Panc1 (cell line): ENCODE data around the gene CHST11. TPM values are rescaled to one million over a fixed set of nuclear protein-coding genes. Genes with fewer than 3 reads are reported as not detected.
"Not testable (repeated sequence)": the region's sequence is repeated elsewhere in the genome, so short reads cannot be mapped to it uniquely, and the experiment has no call there.

Experiments used
- ATAC-seq: fragments of 200-7000 bp; cut with Tn5 transposase; 2 replicates; pipeline ENCODE4 v1.9.1; 2020; ENCODE audit warnings: mild to moderate bottlenecking, moderate library complexity
- BruUV-seq: library from RNA; stranded (reverse); fragments of 400-500 nt; replicated peaks from 2 replicates; lab custom pipeline; 2021; lab: Mats Ljungman, UMichigan
- CTCF ChIA-PET: fragments of 300-600 bp; sonication (Branson Sonifier 250); formaldehyde crosslinking; loops from one replicate; lab custom pipeline; 2022; ENCODE audit warnings: antibody characterized with exemption; lab: Charles Lee
- POLR2A ChIA-PET: fragments of 300-600 bp; sonication (Branson Sonifier 250); formaldehyde crosslinking; loops from one replicate; lab custom pipeline; 2022; ENCODE audit warnings: antibody characterized with exemption; lab: Charles Lee
- DNase-seq: peaks from one replicate; pipeline ENCODE4 v3.0.0-alpha.2; 2010; ENCODE audit warnings: low read depth, low spot score
- H3K27ac ChIP-seq: 2 replicates; pipeline ENCODE4 v1.5.1; 2011; ENCODE audit warnings: mild to moderate bottlenecking, low read length, inconsistent platforms
- H3K27me3 ChIP-seq: fragments of 200-500 bp; sonication (Bioruptor generic); 2 replicates; pipeline ENCODE4 v1.6.0; 2014; ENCODE audit warnings: low read length, inconsistent platforms; ENCODE audit not compliant: control insufficient read depth, insufficient read depth
- H3K36me3 ChIP-seq: fragments of 200-500 bp; sonication (Bioruptor generic); 2 replicates; pipeline ENCODE4 v1.5.1; 2014; ENCODE audit warnings: inconsistent platforms, mild to moderate bottlenecking, low read length, moderate library complexity; ENCODE audit not compliant: control insufficient read depth, insufficient read depth
- H3K4me1 ChIP-seq: 2 replicates; pipeline ENCODE4 v1.5.1; 2011; ENCODE audit warnings: inconsistent platforms, mild to moderate bottlenecking, low read length, moderate library complexity; ENCODE audit not compliant: control insufficient read depth, insufficient read depth
- H3K4me3 ChIP-seq, 2 experiments: 2 replicates each; pipeline ENCODE4 v1.5.1; 2011 to 2012; ENCODE audit warnings: low read depth in 2 of 2, low read length in 2 of 2, mild to moderate bottlenecking in 2 of 2, inconsistent platforms in 1 of 2, moderate library complexity in 1 of 2
- H3K9me3 ChIP-seq: fragments of 200-500 bp; sonication (Bioruptor generic); 2 replicates; pipeline ENCODE4 v1.5.1; 2014; ENCODE audit warnings: low read depth, mild to moderate bottlenecking, inconsistent platforms, low read length, moderate library complexity; ENCODE audit not compliant: control insufficient read depth, insufficient read depth
- POLR2AphosphoS5 ChIP-seq: IDR thresholded peaks from 2 replicates; pipeline ENCODE4 v1.6.1; 2012; ENCODE audit warnings: mild to moderate bottlenecking, low read depth, low read length, moderate library complexity
- SIN3A ChIP-seq: IDR thresholded peaks from 2 replicates; pipeline ENCODE4 v1.6.1; 2012; ENCODE audit warnings: low read depth, mild to moderate bottlenecking, low read length, moderate library complexity, borderline replicate concordance; ENCODE audit not compliant: insufficient read depth
- TCF7L2 ChIP-seq: IDR thresholded peaks from 2 replicates; pipeline ENCODE4 v1.6.1; 2011; ENCODE audit warnings: mild to moderate bottlenecking, low read depth, low read length, inconsistent platforms
- in situ Hi-C: cut with HindIII; loops from 2 replicates; pipeline ENCODE4 v1.10.0; 2016; ENCODE audit warnings: low sequenced_read_pairs, low pct_unique_long_range_greater_than_20kb
- intact Hi-C: fragments of 100-400 bp; cut with micrococcal nuclease; formaldehyde crosslinking; loops from one replicate; pipeline ENCODE4 v1.10.0; 2022; ENCODE audit not compliant: unreplicated experiment
- total RNA-seq: library from RNA; stranded (reverse); gene quantifications from one replicate; pipeline ENCODE4 v1.2.1, GENCODE V29; 2021; ENCODE audit not compliant: unreplicated experiment
- TF ChIP-seq, protein P1 (sequence below): fragments of 450-650 bp; IDR thresholded peaks from 2 replicates; pipeline ENCODE4 v1.5.1; 2017; ENCODE audit warnings: mild to moderate bottlenecking
- TF ChIP-seq, protein P2 (sequence below), 2 experiments: IDR thresholded peaks; 2 replicates each; pipeline ENCODE4 v1.6.1; 2011 to 2012; ENCODE audit warnings: low read depth in 2 of 2, control low read depth in 1 of 2, low read length in 1 of 2, mild to moderate bottlenecking in 1 of 2, moderate library complexity in 1 of 2; ENCODE audit not compliant: insufficient read depth in 1 of 2

CHST11 gene
- total RNA-seq, 1 experiment from 2014 or later: 11.4 TPM

DNA sequence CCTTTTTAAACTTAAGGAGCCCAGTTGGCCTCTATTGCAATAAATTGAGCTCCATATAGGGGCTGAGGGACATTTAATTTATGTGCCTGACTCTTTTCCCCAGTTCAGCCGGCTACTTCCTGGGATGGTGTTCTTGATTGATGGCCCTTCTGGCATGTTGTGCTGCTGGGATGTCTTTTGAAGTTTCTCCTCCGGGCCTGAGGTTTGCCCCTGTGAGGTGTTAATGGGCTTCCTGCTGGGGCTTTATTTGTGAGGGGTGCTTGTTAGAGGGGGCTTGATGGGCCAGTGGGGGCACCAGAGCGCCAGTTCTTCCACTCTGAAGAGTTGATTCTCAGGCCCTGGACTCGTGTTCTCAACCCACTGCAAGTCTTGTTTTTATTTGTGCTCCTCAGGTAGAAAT lies 69.6 kb downstream of the CHST11 start:
- Histone ChIP-seq H3K36me3 (no peaks in the 10 kb centered on the region), H3K4me1 (no peaks in the 10 kb centered on the region), H3K9me3 (no peaks in the 10 kb centered on the region), H3K4me3 (no peak overlapping the region), H3K27me3 (no peaks in the 10 kb centered on the region), H3K27ac (no peak overlapping the region)
- in situ Hi-C loops: no loop called here
- TF ChIP-seq POLR2AphosphoS5: no peak
- DNase-seq (no peak), ATAC-seq (no peak)
- BruUV-seq: no TSS peak
- intact Hi-C loops: no loop called here
- POLR2A ChIA-PET: no interaction called here
- CTCF ChIA-PET: no interaction called here

DNA sequence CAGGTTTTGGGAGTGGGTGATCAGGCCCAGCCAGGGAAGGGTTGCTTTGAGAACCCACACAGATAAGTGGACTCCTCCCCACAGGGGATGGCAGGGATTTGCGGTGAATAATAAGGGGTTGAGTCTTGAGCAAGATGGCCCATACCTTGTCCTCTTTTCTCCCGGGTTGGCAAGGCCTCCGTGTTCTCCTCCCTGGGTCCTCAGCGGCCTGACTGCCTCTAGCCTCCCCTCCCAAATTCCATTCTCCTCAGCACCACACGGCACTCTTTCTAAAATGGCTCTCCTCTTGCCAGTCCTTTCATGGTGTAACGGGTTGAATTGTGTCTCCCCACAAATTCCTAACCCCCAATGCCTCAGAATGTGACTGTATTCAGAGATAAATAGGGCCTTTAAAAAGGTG lies 70.0 kb downstream of the CHST11 start:
- ChIA-PET POLR2A (no interaction called here), CTCF (no interaction called here)
- Histone ChIP-seq H3K4me1 (no peaks in the 10 kb centered on the region), H3K27me3 (no peaks in the 10 kb centered on the region), H3K36me3 (no peaks in the 10 kb centered on the region), H3K27ac (no peak overlapping the region), H3K4me3 (no peak overlapping the region), H3K9me3 (no peaks in the 10 kb centered on the region)
- DNase-seq: no peak
- intact Hi-C loops: no loop called here
- no TSS peak for BruUV-seq
- ATAC-seq: no peak
- TF ChIP-seq, protein P1, sequence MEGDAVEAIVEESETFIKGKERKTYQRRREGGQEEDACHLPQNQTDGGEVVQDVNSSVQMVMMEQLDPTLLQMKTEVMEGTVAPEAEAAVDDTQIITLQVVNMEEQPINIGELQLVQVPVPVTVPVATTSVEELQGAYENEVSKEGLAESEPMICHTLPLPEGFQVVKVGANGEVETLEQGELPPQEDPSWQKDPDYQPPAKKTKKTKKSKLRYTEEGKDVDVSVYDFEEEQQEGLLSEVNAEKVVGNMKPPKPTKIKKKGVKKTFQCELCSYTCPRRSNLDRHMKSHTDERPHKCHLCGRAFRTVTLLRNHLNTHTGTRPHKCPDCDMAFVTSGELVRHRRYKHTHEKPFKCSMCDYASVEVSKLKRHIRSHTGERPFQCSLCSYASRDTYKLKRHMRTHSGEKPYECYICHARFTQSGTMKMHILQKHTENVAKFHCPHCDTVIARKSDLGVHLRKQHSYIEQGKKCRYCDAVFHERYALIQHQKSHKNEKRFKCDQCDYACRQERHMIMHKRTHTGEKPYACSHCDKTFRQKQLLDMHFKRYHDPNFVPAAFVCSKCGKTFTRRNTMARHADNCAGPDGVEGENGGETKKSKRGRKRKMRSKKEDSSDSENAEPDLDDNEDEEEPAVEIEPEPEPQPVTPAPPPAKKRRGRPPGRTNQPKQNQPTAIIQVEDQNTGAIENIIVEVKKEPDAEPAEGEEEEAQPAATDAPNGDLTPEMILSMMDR: no peak
- no peak for TF ChIP-seq POLR2AphosphoS5
- TF ChIP-seq, protein P2, sequence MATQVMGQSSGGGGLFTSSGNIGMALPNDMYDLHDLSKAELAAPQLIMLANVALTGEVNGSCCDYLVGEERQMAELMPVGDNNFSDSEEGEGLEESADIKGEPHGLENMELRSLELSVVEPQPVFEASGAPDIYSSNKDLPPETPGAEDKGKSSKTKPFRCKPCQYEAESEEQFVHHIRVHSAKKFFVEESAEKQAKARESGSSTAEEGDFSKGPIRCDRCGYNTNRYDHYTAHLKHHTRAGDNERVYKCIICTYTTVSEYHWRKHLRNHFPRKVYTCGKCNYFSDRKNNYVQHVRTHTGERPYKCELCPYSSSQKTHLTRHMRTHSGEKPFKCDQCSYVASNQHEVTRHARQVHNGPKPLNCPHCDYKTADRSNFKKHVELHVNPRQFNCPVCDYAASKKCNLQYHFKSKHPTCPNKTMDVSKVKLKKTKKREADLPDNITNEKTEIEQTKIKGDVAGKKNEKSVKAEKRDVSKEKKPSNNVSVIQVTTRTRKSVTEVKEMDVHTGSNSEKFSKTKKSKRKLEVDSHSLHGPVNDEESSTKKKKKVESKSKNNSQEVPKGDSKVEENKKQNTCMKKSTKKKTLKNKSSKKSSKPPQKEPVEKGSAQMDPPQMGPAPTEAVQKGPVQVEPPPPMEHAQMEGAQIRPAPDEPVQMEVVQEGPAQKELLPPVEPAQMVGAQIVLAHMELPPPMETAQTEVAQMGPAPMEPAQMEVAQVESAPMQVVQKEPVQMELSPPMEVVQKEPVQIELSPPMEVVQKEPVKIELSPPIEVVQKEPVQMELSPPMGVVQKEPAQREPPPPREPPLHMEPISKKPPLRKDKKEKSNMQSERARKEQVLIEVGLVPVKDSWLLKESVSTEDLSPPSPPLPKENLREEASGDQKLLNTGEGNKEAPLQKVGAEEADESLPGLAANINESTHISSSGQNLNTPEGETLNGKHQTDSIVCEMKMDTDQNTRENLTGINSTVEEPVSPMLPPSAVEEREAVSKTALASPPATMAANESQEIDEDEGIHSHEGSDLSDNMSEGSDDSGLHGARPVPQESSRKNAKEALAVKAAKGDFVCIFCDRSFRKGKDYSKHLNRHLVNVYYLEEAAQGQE (IDR thresholded peaks at IDR 0.05; ENCODE audit: insufficient read depth in 1 of 2, low read depth in 2 of 2, low read length in 1 of 2): no peak
- no peak for TF ChIP-seq TCF7L2
- no peak for TF ChIP-seq SIN3A
- in situ Hi-C loops: no loop called here

DNA sequence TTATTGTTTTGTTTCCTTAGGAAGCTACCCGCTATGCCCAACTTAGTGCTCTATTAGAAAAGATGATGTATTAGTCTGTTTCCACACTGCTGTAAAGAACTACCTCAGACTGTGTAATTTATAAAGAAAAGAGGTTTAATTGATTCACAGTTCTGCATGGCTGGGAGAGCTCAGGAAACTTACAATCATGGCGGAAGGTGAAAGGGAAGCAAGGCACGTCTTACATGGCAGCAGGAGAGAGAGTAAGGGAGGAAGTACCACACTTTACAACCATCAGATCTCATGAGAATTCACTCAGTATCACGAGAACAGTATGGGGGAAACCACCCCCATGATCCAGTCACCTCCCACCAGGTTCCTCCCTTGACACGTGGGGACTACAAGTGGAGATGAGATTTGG lies 70.9 kb downstream of the CHST11 start:
- BruUV-seq, H3K36me3 ChIP-seq, DNase-seq, CTCF ChIA-PET, POLR2A ChIA-PET, intact Hi-C loops, H3K9me3 ChIP-seq, H3K4me3 ChIP-seq, H3K27ac ChIP-seq, H3K27me3 ChIP-seq, in situ Hi-C loops, H3K4me1 ChIP-seq, ATAC-seq: not testable (repeated sequence)
